ENCODE results near the gene MUL1.

DNA sequence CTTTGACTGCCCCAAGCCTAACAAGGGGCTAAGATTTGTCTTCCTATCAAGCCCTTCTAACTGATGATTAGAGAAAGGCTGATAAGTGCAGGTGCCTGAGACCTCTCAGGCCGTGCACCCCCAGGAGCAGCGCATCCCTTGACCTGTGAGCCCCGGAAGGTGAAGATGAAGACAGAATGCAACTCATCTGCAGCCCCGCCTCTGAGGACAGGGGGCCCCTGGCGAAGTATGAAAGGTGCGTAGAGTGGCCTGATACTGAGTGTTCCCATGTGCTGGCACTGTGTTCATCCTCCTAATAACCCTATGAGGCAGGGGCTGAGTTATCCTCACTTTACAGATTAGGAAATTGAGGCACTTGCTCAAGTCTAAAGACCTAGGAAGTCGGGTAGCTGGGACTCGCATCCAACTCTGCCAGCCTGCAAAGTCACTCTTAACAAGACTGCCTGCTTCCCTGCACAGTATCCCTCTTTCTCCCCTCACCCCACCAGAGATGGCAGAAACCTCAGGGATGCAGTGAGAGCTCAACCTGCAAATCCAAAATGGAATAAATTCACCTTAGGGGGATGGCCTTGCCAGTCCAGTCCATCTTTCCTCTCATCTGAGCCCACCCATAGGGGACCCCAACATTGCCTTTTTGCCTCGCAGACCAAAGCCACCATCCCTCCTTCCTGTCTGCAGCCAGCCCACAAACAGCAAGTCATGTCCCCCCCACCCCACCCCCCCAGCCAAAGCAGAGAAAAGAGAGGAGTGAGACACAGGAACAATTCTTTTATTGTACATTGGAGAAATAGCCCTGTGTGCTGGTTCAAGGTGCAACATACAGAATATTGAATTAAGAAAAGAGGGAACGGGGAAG is 26.1 kb downstream of the MUL1 start:
- no peak for TF ChIP-seq POLR2A (IDR thresholded peaks at IDR 0.05)
- no peak for TF ChIP-seq POLR2AphosphoS5 (IDR thresholded peaks at IDR 0.05)
- TF ChIP-seq, protein P1, sequence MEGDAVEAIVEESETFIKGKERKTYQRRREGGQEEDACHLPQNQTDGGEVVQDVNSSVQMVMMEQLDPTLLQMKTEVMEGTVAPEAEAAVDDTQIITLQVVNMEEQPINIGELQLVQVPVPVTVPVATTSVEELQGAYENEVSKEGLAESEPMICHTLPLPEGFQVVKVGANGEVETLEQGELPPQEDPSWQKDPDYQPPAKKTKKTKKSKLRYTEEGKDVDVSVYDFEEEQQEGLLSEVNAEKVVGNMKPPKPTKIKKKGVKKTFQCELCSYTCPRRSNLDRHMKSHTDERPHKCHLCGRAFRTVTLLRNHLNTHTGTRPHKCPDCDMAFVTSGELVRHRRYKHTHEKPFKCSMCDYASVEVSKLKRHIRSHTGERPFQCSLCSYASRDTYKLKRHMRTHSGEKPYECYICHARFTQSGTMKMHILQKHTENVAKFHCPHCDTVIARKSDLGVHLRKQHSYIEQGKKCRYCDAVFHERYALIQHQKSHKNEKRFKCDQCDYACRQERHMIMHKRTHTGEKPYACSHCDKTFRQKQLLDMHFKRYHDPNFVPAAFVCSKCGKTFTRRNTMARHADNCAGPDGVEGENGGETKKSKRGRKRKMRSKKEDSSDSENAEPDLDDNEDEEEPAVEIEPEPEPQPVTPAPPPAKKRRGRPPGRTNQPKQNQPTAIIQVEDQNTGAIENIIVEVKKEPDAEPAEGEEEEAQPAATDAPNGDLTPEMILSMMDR (IDR thresholded peaks at IDR 0.05), result no peak
